NCI-H1417 treated with DMSO at 0.1 percent for 48 hours (cell line): Measurements from ENCODE around the gene STARD13.

ENCODE experiments used
- DNase-seq: peaks from one replicate; lab custom pipeline; 2025; lab: John Stamatoyannopoulos, UW

Gene STARD13

DNA sequence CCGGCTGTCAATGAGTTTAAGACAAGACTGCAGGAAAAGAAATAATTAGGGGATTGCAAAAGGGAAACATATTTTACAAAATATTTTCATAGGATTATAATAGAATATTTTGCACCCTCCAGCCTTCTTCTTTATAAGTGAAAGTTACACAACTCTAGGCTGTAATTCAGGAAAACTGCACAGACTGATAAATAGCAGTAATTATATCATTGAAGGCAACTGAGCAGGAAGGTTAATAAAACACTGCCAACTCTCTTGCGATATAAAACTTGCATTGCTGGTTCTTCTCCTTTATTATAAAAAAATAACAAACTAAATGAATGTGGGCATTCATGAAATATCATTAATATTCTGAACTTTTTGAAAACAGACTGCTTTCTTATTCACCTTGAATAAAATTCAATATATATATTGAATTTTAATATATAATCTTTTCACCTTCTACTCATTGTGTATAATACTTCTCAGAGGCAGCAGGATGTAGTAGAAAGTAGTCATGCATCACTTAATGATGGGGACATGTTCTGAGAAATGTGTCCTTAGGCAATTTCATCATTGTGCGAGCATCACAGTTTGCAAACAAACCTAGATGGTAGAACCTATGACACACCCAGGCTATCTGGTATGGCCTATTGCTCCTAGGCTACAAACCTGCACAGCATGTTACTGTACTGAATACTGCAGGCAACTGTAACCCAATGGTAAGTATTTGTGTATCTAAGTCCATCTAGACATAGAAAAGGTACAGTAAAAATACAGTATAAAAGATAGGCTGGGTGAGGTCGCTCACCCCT, 24.9 kb upstream of the STARD13 start:
- DNase-seq, result no peak

- no peak for DNase-seq
These were observed 23.3 kb upstream of the STARD13 start for GRCh38 chr13:33308863-33309262.

DNA sequence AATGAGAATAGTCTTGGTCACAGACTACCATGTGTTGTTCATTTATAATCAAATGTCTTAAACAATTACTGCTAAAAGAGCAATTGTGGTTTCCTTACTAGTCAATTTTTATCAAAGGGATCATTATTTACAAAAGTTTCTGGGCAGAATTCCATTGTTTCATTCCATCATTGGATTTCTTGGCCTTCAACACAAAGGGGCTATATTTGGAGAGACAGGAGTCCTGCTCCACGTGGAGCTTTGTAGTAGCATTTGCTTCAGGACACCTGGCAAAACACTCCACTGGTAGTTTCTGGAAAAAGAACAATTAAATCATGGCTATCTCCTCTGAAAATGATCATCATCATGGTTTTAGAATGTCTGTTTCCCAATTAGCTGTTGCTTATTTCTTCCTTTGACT, 22.3 kb upstream of the STARD13 start:
- no peak for DNase-seq

DNA sequence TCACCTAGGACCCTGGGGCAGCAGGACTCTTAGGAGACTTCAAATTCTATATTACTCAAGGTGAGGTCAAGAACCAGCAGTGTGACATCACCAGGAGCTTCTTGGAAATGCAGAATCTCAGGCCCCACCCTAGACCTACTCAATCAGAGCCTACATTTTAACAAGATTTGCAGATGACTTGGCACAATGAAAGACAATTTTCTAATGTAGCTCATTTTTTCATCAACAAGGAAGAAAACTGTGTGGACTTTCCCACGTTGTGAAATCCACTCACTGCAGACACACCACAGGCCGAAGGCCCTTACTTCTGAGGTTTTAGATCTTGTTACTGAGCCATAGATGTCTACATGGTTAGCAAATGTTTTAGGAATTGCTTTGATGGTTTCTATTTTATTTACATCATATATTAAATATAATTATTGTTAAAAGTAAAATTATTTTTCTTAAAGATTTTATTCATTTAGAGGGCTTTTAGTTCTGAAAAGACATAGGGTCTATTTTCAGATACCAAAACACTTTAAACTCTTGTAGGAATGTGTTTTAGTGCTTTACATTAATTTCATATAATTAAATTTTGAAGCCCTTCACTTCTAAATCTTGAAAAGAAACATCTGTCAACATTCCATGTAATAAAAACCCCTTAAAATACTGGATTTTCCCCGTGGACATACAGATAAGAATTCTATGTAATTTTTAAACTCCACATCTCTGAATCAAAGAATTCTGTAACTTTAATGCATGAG, 18.5 kb upstream of the STARD13 start:
- DNase-seq, result no peak

GRCh38 chr13:33299626-33300025, 14.1 kb upstream of the STARD13 start:
- no peak for DNase-seq

DNA sequence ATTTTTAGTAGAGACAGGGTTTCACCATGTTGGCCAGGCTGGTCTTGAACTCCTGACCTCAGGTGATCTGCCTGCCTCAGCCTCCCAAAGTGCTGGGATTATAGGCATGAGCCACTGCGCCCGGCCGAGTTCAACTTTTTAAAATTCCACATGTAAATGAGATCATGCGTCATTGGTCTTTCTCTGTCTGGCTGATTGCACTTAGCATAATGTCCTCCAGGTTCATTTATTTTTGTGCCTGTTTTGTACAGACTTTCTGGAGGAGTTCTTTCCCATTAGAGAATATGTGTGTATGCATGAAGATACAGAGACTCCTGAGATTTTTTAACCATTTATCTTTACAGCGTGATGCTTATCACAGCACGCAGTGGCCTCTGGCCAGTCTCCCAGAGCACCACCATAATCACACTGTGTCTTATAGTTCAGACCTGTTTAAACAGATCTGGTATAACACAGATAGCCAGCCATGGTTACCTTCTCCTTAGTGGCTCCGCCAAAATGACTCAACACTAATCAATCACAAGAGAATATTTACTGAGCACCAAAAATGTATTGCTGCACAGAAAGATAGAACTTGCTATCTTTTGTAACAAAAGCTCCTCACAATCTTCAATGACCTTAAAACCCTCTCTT, 11.4 kb upstream of the STARD13 start:
- DNase-seq, result no peak

DNA sequence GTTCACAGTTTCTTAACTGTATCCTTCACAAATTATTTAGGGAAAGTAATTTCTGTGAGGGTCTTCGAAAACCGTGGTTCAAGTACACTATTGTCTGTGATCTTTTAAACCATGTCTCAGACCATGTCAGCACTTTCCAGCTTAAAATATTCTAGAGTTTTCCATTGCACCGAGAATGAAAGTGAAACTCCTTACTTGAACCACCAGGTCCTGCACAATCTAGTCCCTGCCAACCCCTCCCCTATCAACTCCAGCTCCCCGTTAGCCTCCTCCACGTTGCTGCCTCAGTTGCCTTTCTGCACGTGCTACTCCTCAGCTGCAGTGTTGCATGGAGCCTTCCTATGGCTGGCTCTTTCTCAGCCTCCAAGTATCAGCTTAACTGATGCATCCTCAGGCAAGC, 7.2 kb upstream of the STARD13 start:
- no peak for DNase-seq

GRCh38 chr13:33290421-33290965, 4.9 kb upstream of the STARD13 start:
- DNase-seq, result no peak

DNA sequence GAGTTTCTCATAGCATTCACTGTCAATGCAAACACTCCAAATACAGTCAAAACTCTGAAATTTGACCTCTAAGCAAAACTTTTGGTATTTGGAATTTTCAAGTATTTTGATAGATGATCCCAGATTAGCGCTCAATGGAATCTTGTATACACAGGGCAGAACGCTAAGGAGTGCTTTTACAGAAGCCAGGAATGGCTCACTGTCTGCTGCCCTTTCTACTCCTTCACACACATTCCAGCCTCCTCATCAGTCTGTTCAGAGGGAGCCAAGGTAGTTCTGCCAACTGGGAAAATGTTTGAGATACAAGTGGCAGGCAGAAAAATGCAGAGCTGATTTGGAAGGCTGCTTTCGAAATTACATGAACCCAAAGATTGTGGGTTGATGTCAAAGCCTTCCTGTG, 4.4 kb upstream of the STARD13 start:
- no peak for DNase-seq

DNA sequence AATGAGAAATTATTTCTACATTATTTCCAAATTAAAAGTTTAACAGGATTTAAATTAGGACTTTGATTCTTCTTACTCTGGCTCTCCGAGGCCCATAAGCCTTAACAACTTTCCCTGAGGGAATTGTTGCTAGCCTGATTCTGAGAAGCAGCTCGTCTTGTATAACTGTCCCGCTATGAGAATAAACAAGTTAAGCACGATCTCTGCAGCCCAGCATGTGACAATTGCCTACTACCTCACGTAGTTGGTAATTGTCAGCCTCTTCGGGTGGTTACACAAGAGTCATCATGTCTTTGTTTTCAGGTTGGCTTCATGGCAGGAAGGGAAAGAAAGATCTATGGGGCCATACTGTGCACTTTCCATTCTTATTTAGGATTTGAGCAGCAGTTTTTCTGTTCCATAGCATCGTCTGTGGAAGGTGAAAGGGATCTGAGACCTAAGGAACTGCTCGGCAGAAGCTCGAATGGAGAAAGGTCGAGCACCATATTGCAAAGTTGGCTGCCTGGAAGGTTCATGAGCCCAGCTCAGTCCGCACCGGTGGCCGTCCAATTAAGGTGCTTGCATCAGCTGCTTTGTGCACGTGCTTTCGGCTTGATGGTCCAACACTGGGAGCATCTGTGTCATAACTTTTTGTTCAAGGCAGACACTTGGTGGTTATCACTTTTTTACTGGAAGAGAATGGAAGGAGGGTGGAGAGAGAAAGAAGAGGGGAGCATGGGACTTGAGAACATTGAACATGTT, 1.8 kb upstream of the STARD13 start:
- DNase-seq, result no peak

DNA sequence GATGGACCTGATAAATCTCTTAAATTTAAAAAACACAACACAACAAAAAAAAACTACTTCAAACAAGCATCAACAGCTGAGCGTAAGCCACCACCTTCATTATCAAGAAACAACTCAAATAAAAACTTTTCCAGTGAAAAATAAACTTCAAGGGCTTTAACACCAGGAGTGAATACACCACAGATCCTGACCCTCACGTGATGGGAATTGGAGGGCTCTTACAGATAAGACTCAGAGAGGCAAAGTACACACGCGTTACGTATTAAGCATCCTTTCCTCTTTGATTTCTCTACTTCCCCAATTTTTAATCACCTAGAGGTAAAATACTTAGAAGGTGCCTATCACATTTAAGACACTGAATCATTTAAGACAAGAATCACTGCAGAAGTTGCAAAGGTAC, 573 bp upstream of the STARD13 start:
- DNase-seq, result no peak

DNA sequence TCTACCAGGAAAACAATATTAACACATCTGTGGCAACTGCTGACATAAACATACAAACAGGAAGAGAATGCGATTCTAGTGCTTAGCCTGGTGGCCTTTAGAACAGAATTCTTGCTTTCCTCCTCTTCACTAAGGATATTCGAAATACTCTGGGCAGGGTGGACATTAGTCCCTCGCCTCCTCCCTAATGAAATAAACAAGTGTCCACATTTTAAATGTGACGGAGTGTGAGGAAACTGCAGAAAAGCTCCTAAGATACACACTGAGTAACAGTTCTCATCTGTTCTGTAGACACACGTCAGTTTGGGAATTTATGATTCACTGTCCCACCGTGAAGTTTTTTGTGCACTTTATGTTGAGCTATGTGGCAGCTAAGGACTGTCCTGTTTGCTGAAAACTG, 639 bp downstream of the STARD13 start:
- DNase-seq, result no peak

- no peak for DNase-seq
These were observed 1.5 kb downstream of the STARD13 start for GRCh38 chr13:33284031-33284430.

- no peak for DNase-seq
These were observed 2.2 kb downstream of the STARD13 start for GRCh38 chr13:33283195-33283911.

DNA sequence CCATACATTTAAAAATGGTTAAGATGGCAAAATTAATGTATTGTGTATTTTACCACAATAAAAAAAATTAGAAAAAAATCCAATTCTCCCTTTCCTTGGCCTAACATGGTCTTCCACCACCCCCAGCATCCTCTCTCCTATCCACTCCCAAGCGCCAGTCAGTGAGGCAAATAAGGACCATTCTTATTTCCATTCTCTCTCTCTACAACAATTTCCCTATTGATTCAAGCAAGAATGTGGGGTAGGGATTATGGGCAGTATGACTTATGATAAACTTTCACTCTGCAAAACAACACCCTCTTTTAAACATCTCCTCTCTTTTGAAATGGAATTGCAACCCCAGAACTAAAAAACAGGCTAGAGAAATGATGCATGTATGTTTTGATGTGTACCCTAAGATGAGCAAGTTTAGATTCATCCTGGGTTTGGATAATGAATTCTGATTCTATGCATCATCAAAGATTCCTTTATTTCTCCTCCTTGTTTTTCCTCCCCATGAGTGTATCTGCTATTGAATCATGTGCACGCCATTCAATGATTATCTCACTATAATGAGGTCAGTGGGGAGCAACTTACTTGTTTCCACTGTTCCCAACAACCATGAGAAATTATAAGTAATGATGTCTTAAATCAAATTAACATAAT, 3.5 kb downstream of the STARD13 start:
- DNase-seq, result no peak

GRCh38 chr13:33280923-33281322, 4.6 kb downstream of the STARD13 start:
- no peak for DNase-seq

GRCh38 chr13:33280279-33280905, 5.2 kb downstream of the STARD13 start:
- no peak for DNase-seq

DNA sequence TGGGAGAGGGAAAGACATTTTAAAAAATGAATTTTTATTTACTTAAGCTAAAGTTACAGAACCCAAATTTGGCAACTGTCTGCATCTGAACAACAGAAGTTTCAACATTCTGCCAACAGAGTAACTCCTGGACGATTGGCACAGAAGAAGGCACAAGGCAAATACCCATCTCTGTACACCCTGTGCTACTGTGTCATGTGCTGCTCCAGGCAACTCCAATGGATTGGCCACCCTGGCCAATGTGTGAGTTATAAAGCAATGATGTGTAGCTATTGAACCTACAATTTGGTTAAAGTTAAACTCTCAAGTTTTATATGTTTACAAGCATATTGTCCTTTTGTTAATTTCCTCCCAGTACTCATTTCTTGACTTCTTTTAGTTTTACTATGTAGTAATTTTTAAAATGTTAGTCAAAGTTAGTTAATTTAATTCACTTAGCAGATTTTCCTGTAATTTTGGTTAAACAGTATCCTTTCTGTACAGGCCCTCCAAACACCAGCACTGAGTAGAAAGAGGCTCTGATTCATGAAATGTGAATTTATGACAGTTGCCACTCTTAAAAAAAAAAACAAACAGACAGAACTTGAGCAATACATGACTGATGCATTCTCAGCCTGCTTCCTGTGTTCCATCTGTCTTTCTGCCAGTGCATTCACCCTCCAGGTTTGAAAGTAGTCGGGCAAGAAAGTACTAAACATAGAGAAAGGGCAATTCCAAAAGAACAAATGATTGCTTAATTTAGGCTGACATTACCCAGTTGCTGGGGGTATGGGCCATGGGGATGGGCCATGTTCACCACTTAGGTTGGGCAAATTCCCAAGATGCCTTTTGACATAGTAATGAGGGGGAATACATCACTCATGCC, 5.9 kb downstream of the STARD13 start:
- no peak for DNase-seq

- no peak for DNase-seq
These were observed 6.6 kb downstream of the STARD13 start for GRCh38 chr13:33278913-33279312.
